ENCODE measurements around the gene MEIOB.
"Not testable (repeated sequence)": the region's sequence is repeated elsewhere in the genome, so short reads cannot be mapped to it uniquely, and the experiment has no call there.

The MEIOB gene

DNA sequence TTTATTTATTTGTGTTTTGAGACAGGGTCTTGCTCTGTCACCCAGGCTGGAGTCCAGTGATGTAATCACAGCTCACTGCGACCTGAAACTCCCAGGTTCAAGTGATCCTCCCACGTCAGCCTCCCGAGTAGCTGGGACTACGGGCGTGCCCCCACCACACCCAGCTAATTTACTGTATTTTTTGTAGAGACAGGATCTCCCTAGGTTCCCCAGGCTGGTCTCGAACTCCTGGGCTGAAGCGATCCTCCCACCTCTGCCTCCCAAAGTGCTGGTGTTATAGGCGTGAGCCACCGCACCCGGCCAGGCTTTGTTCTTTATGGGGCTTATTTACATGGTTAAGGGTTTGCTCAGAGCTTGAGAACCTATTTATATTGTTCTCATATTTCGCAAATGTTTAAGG lies 5.8 kb upstream of the MEIOB start:
- DNase-seq (ENCODE audit: low spot score), result no peak

DNA sequence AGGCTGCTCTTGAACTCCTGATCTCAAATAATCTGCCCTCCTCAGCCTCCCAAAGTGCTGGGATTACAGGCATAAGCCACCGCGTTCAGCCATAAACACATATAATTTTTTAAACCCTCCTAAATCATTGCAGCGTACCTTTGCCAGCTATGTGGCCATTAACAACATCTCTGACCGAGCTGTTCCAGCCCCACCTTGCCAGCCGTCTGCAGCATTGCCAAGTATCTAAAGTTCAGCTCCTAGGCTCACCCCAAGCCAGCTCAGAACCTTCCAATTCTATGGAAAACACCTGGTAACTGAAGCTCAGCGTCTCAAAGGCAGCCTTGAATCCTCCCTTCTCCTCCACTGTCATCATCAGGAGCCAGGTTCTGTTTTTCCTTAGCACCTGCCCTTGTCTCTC lies 5.1 kb upstream of the MEIOB start:
- no peak for DNase-seq (ENCODE audit: low spot score)

DNA sequence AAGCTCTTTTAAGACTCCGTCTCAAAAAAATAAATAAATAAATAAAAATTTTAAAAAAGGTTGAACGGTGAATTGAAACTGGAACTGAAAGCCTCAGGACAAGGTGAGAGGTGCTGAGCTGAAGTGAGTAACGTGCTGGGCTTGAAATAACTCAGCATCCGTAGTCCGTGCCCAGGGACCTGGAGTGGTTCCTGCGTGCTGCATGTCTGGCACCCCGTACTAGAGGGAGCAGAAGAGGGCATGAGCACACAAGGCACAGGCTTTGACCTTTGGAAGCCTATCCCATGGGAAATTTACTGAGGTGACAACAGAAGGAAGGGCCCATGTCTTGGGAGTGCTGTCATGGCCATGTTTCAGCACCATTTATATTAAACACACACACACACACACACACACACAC lies 4.5 kb upstream of the MEIOB start:
- no peak for DNase-seq (ENCODE audit: low spot score)

DNA sequence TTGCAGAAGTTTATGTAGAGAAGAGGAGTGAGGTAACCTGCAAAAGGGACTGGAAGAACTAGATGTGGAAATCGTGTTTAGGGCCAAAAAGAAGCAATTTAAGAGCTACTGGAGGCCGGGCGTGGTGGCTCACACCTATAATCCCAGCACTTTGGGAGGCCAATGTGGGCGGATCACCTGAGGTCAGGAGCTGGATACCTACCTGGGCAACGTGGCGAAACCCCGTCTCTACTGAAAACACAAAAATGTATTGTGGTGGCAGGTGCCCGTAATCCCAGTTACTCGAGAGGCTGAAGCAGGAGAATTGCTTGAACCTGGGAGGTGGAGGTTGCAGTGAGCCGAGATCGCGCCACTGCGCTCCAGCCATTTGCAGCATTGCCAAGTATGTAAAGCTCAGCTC lies 4.1 kb upstream of the MEIOB start:
- not testable (repeated sequence) for DNase-seq (ENCODE audit: low spot score)

DNA sequence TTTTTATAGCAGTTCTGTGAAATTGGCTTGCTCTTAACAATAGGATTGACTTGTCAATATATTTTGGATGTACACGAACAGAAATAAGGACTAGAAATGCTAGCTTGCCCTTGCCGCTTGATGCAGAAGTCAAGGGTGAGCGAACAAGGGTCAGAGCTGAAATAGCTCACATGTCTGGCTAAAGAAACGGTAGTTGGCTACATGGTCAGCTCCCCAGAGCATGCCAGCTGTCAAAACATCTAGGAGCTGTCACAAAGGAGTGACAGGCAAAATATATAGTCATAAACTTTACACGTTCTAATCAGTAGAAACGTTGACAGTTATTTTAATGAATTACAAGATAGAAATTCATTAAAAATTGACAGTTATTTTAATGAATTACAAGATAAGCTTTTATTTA lies 2.9 kb upstream of the MEIOB start:
- no peak for DNase-seq (ENCODE audit: low spot score)

DNA sequence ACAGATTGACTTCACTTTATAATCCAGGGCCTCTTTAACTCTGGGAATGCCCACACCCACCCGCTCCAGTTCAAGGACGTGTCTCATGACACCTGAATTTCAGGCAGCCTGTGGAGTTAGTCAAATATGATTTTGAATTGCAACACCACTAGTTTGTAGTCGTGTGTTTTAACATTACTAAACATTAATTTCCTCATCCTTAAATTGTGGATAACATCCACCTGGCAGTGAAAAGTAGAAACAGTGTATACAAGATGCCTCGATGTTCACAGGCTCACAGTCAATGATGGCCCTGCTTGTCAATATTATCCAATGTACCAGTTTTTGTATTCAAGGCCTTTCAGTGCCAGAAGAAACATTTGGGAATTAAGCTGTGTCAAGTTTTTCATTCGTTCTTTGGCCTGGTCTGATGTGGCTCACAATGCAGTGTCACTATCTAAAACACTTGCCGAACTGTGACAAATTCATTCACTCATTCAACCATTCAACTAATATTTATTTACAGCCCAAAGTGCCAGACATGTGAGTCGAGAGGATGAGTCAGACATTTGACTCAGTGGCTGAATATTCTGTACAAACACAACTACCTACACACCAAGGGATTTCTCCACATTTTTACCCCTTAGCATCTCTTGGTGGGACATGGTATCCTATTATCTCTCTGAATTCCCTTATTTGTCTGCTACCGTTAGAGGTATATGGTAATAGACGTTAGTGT lies 1.4 kb downstream of the MEIOB start:
- no peak for DNase-seq (ENCODE audit: low spot score)

DNA sequence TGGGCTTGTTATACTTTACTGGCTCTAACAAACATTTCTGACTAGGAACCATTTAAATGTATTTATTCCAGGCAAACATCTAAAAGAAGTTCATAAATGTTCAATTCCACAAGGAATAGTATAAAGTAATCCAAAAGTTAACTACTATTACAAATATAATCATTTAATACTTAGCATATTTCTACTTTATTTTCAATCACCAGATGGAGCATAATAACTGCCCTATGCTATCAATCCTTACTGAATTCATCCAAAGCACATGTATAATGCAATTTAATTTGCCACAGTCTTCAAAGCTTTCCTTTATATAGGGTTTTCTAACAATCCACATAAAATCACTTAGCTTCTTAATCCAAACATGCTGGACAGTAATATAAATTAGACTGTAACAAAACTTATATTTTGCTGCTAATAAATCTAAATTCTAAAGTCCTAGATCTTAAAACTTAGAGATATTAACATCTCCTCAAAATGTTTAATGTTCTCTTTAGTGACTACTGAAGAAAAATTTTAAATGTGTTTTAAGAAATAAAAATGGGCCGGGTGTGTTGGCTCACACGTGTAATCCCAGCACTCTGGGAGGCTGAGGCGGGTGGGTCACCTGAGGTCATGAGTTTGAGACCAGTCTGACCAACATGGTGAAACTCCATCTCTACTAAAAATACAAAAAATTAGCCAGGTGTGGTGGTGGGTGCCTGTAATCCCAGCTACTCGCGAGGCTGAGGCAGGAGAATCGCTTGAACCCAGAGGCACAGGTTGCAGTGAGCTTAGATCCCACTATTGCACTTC lies 5.9 kb downstream of the MEIOB start:
- DNase-seq (ENCODE audit: low spot score), result no peak

DNA sequence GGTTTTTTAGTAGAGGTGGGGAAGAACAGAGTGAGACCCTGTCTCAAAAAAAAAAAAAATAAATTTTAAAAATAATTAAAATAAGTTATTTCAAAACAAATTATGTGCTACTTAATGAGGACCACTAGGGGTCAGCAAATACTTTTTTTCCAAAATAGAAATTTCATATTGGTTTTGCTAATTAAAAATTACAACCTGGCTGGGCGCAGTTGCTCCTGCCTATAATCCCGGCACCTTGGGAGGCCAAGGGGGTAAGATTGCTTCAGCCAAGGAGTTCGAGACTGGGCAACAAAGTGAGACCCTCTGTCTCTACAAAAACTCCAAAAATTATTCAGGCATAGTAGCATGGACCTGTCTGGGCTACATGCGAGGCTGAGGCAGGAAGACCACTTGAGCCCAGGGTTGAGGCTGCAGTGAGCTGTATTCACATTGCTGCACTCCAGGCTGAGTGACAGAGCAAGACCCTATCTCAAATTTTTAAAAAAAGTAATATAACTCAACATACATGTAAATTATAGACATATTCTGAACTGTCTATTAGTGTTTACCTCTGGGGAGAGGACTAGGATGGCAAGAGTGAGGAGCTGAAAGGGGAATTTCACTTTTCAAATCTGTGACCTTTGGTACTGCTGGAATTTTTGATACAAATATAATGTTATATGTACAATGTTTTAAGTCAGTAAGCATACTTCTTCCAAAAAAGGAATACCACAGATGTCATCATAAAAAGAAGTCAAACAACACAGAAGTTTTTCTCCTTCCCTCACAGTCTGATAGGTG lies 8.1 kb downstream of the MEIOB start:
- DNase-seq (ENCODE audit: low spot score), result peak; percentile 56

DNA sequence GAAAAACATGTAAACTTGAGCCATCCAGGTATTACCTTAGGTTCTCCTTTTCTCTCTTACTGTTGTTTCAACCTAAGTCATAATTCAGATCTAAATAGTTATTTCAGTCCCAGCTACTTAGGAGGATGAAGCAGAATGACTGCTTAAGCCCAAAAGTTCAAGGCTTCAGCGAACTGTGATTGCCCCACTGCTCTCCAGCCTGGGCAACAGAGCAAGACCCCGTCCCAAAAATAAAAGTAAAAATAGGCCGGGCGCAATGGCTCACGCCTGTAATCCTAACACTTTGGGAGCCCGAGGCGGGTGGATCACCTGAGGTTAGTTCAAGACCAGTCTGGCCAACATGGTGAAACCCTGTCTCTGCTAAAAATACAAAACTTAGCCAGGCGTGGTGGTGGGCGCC lies 9.6 kb downstream of the MEIOB start:
- no peak for DNase-seq (ENCODE audit: low spot score)

DNA sequence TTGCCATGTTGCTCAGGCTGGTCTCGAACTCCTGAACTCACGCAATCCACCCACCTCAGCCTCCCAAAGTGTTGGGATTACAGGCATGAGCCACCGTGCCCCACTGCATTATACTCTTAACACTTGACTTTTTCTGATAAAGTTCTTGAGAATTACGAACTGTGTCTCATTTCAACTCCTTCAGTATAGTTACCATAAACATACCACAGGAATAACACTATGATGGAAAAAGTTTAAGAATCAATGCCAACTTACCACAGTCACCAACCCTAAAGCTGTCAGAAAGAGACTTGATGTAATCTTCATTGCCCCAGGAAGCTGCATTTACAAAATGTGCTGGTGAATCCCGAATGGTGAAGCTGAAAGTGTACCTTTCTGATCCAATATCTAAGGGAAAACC lies 10.2 kb downstream of the MEIOB start:
- no peak for DNase-seq (ENCODE audit: low spot score)

DNA sequence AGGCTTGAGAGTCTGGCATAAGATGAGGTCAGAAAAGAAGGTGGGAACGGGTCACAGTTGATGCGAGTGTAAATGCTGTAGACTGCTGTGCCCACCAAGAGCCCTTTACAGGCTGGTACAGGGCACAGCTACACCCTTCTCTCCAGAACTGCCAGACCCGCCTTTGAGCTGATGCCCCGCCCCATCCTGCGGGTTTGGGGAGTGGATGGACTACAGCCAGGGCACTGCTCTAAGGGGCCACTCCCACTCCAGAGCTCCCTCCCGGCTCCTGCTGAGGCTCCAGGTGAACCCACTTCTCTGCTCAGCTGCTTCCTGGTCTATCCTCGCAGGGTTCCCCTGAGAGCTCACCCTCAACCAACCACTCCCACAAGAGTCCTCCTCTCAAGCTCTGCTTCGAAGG lies 12.3 kb downstream of the MEIOB start:
- DNase-seq (ENCODE audit: low spot score), result no peak

DNA sequence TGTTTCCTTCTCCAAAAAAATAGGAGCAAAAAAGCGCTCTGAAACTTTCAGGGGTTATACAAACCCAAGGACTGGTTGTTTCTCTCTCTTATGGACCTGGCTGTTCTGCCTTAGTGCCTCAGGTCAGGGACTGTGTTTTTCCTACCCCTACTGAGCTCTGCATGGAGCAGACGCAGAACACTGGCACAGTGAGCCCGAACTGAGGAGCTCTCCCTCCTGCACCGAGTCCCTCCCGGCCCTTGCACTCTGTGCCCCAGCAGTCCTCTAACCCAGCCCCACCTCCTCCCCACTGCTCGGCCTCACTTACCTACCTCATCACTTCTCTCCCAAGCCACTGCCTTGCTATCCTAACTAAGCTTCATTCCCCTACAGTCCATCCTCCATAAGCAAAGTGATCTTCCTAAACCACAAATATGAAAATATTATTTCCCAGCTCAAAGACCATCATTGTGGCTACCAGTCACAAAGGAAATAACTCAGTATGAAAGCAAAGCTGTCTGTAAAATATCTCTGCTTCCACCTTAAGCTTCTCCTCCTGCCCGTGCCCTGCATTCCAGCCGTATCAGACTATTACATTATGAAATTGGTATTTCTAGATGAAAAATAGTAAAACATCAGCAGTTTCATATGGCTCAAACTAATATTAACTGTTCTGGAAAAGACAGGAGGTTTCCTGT lies 13.6 kb downstream of the MEIOB start:
- DNase-seq (ENCODE audit: low spot score), result no peak

DNA sequence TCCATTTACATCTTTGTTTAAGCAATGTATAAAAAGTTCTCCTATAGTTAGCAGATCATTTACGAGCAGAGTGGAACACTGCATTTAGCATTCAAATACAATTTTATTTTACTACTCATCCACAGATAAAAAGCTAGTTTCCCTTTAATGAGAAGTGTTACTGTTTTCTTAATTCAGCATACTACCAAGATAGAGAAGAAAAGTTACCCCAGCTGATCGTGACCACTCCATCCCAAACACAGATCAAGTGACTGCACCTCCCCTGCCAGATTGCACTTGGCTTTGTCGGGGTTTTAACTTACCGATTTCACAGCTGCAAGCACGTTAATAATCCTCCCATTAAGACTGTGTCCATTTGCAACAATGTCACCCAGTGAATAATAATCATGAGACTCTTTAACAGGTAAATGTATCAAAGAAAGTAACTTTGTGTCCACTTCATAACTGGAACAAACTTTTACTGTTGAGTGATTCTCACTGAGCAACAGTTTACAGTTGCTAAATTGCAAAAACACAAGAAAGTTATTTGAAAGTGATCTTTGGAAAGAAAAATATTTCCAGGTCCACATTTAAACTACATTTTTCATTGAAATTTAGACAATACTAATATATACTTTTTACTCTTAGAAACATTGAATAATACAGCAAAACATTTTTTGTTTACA lies 14.4 kb downstream of the MEIOB start:
- no peak for DNase-seq (ENCODE audit: low spot score)

DNA sequence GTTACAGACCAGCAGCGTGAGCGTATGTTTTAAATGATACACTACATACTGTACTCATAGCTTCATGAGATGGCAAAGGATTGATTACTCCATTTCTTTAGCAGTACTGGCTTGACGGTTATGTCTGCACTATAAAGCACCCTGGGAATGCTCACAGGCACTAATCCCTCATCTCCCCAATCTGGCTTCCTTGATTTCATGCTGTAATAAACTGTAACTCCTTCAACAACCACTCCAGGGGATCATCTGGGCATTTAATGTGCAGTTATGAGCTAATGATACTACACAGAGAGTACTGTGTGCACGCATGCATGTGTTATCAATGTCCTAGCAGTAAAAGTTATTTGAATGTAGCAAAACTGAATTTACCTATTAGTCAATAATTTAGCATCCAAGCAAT lies 20.2 kb downstream of the MEIOB start:
- DNase-seq (ENCODE audit: low spot score), result no peak

DNA sequence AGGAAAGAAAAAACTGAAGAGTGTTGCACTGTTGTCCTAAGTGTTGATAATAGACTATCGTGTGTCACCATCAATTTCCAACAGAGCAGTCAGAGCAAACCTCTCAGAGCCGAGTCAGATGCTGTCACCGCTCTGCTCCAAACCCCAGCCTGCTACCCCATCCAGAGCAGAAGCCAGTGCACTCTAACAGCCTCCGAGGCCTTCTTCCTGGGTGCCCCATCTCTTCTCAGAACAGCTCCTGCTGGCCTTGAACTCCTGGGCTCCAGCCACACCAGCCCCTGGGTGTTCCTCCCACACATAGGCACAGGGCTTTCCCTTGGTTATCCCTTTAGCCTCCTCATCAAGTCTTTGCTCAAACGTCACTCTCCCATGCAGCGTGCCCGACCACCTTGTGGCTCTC lies 21.0 kb downstream of the MEIOB start:
- DNase-seq (ENCODE audit: low spot score), result no peak

DNA sequence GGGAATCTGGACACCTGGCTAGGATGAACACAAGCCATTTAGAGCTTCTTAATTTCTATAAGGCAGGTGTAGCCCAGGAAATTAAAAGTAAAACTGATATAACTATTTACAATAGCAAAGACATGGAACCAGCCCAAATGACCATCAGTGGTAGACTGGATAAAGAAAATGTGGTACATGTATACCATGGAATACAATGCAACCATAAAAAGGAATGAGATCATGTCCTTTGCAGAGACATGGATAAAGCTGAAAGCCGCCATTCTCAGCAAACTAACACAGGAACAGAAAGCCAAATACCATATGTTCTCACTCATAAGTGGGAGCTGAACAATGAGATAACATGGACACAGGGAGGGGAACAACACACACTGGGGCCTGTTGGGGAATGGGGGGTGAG lies 25.5 kb downstream of the MEIOB start:
- no peak for DNase-seq (ENCODE audit: low spot score)

DNA sequence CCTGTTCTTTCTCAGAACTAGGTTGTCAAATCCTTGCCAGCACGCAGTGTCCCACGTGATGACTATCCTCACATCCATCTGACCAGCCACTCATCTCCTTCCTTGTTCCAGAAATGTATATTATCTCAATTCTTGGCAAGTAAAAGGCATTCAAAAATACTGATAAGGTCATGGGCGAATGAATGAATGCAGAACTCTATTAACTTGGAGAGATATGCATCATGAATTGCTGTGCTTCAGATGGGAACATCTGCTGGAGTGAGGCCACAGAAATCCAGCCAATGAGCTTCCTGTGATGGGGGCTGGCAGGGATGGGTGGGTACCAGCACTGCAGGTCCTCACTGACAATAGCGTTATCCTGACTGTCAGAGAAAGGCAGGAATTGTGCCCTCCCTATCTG lies 26.0 kb downstream of the MEIOB start:
- no peak for DNase-seq (ENCODE audit: low spot score)

DNA sequence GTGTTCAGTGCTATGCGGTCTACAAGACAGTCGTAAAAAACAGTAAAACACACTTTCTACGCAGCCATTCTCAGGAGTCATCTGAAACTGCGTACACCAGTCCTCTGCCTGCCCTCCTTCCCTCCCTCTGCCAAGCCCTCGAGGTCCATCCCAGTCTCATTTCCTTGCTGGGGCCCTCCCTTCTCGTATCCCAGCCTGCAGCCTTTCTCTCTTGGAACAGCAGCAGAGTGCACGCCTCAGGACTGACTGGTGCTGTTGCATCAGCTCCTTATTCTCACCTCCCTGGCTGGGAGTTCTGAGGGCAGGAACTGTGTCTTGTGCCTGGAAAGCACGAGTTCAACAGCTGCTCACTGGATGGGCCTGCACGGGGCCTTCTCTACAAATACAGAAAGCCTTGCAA lies 32.4 kb downstream of the MEIOB start:
- DNase-seq (ENCODE audit: low spot score), result peak; percentile 24

DNA sequence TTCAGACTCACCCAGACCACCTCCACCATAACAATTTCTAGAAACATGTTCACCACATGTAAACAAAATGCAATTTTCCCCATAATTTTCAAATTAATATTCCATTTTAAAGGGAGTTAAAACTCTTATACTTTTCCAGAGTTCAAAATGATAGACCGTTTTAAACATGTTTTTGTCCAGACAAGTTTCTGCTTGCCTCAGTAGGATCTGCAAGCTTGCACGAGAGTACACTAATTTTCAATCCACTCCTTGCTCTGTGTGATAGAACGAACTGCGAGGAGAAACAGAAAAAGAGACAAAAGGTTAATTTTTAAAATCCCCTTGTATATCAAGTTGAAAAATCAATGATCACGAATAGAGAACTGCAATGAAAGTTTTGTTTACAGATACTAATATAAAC lies 37.9 kb downstream of the MEIOB start:
- no peak for DNase-seq (ENCODE audit: low spot score)

DNA sequence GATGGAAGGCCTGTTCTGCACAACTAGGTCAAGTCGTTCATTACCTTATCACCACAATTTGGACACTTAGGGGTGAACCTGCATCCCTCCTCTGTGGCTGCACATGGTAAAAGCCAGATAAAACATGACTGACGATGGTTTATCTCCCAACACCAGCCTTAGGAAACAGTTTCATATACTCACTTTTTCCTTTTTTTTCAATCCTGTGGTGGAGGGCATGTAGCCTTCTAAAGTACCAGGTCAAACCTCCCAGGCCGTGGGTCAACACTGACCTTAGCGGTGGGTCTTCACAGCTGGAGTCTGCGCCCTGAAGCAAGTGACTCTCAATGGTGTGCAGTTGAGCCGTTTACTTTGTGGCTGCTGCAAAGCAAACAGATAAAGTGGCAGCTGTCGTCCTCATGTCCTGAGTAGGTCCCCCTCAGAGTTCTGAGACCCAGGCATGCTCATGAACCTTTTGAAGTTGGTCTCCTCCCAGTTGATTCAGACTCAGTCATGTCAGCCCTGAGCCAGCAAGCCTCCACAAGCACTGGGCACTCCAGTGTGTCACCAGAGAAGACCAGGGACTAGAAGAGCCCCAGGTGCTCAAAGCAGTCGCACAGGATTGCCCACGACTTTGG lies 39.0 kb downstream of the MEIOB start:
- DNase-seq (ENCODE audit: low spot score), result no peak
